HEK293T (cell line): ENCODE data around the gene KRTAP21-3.

Source experiments
- CTCF ChIA-PET: fragments of 350-600 bp; formaldehyde crosslinking; extraction: SDS; loops from one replicate; lab custom pipeline; 2021; ENCODE audit warnings: antibody characterized with exemption, inconsistent platforms; lab: Yijun Ruan, JAX
- POLR2A ChIA-PET: fragments of 350-600 bp; formaldehyde crosslinking; extraction: SDS; loops from one replicate; lab custom pipeline; 2020; ENCODE audit warnings: antibody characterized with exemption, inconsistent platforms; lab: Yijun Ruan, JAX
- DNase-seq: peaks from one replicate; pipeline ENCODE4 v3.0.0; 2012; ENCODE audit warnings: mixed read lengths; ENCODE audit errors: extremely low spot score
- ARNT ChIP-seq: fragments of 450-650 bp; IDR thresholded peaks from 2 replicates; pipeline ENCODE4 v1.6.1; 2017; ENCODE audit warnings: mild to moderate bottlenecking
- BHLHE40 ChIP-seq: fragments of 450-650 bp; IDR thresholded peaks from 2 replicates; pipeline ENCODE4 v1.6.1; 2016; ENCODE audit warnings: mild to moderate bottlenecking, moderate library complexity, borderline replicate concordance
- FOXM1 ChIP-seq: fragments of 450-650 bp; IDR thresholded peaks from 2 replicates; pipeline ENCODE4 v1.6.1; 2017; ENCODE audit warnings: mild to moderate bottlenecking, borderline replicate concordance
- LEF1 ChIP-seq: fragments of 450-650 bp; IDR thresholded peaks from 2 replicates; pipeline ENCODE4 v1.6.1; 2017; ENCODE audit warnings: mild to moderate bottlenecking, borderline replicate concordance
- NFRKB ChIP-seq: fragments of 450-650 bp; IDR thresholded peaks from 2 replicates; pipeline ENCODE4 v1.6.1; 2016; ENCODE audit warnings: mild to moderate bottlenecking, moderate library complexity
- SP1 ChIP-seq: fragments of 450-650 bp; IDR thresholded peaks from 2 replicates; pipeline ENCODE4 v1.6.1; 2017
- TARDBP ChIP-seq: fragments of 450-650 bp; IDR thresholded peaks from 2 replicates; pipeline ENCODE4 v1.6.1; 2016

The KRTAP21-3 gene

GRCh38 chr21:30672985-30673650 is 45.5 kb downstream of the KRTAP21-3 start:
- ChIA-PET CTCF (no interaction called here), POLR2A (no interaction called here)
- TF ChIP-seq BHLHE40 = no peak
- no peak for TF ChIP-seq ARNT
- TF ChIP-seq NFRKB = no peak
- TF ChIP-seq TARDBP = no peak
- TF ChIP-seq LEF1 = no peak
- no peak for TF ChIP-seq FOXM1
- TF ChIP-seq SP1 = no peak
- no peak for DNase-seq

- POLR2A ChIA-PET = no interaction called here
- no peak for TF ChIP-seq SP1
- no peak for DNase-seq
- CTCF ChIA-PET = no interaction called here
Observed at GRCh38 chr21:30668776-30669175, 49.8 kb downstream of the KRTAP21-3 start.
